ENCODE results near the gene FCGR3A. TPM values are rescaled to one million over a fixed set of nuclear protein-coding genes. Genes with fewer than 3 reads are reported as not detected.
"Not testable (repeated sequence)": the region's sequence is repeated elsewhere in the genome, so short reads cannot be mapped to it uniquely, and the experiment has no call there.

FCGR3A gene
- total RNA-seq, 4 donors from 2014 or later, result 3.7 to 23.5 (median 10.8) TPM

DNA sequence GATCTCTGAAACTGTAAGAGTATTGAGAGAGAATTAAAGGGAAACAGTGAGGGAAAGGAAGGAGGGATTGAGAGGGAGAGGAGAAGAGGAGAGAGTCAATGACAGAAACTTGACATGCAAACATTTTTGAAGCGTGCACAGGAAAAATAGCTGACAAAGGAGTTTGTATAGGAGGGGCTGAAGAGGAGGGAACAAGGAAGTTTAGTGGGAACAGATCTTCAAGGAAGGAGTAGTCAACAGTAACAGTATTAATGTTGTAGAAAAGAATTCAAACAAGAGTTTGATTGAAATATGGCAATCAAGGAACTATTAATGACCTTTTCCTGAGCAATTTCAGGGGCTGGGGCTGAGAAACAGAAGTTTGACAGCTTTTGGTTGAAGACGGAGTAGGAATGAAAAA lies 4.0 kb upstream of the FCGR3A start:
- ATAC-seq, H3K27ac ChIP-seq, H3K4me3 ChIP-seq, H3K4me1 ChIP-seq, H3K9me3 ChIP-seq, H3K36me3 ChIP-seq: not testable (repeated sequence)
- peaks cover 12% of the 10 kb centered on the region for H3K27me3 ChIP-seq
- WGBS, 2 donors (ENCODE audit: low coverage in 1 of 2), result 56 to 86% methylated on average over 1 to 2 of the region's 2 CpGs

DNA sequence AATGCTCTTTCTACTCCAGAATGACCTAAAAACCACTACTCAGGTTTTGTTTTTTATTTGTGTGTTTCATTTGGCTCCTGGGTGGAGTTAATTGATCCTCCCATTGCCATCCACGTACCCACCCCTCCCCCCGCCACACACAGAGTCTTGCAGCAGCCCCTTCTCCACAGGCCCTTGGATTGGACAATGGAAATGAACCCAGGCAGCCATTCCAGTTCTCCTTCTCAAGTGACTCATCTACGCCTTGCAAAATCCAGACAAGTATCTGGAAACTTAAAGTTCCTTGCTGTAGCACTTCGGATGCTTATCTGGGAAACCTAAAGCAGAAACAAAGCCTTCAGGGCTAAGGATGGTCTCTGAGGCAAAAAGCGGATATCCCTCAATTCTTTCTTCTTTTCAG lies 1.3 kb upstream of the FCGR3A start:
- not testable (repeated sequence) for H3K4me3 ChIP-seq, H3K27ac ChIP-seq, H3K4me1 ChIP-seq, H3K27me3 ChIP-seq, H3K36me3 ChIP-seq, ATAC-seq, H3K9me3 ChIP-seq
- 100% methylated on average over 1 of the region's 5 CpGs; no CpG with 5 or more reads in 1 of the 2 donors for WGBS, 2 donors (ENCODE audit: low coverage in 1 of 2)

DNA sequence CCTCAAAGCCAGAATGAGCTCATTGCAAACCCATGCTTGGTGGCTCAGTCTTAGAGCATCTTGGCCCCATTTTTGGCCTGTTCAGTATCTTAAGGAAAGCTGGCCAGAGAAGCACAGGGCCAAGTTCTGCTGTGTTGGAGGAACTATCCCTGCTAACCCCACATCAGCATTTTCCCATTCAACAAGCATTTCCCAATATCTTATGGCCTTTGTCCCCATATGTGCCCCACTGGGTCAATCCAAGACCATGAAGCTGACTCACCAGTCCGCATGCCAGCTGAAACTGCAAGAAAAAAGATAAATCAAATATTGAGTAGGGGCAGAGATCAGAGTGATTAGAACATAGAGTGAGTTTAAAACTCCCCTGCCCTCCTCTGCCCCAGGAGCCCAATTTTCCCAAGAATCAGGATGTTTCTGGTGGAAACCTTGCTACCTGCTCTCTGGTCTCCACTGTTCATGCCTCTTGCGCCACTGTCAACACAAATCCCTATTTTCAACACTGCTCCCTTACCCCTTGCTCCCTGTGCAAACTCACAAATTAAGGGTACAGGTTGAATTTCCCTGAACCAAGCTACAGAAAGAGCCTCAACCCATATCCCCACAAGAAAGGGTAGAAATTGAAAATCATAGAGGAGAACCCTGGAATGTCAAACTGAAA lies 740 bp downstream of the FCGR3A start:
- H3K27me3 ChIP-seq, H3K27ac ChIP-seq, H3K9me3 ChIP-seq, H3K4me1 ChIP-seq, H3K36me3 ChIP-seq, H3K4me3 ChIP-seq: not testable (repeated sequence)
- WGBS, 2 donors (ENCODE audit: low coverage in 1 of 2), result no CpG with 5 or more reads among the region's 2 CpGs
- ATAC-seq, result peak; percentile 53

DNA sequence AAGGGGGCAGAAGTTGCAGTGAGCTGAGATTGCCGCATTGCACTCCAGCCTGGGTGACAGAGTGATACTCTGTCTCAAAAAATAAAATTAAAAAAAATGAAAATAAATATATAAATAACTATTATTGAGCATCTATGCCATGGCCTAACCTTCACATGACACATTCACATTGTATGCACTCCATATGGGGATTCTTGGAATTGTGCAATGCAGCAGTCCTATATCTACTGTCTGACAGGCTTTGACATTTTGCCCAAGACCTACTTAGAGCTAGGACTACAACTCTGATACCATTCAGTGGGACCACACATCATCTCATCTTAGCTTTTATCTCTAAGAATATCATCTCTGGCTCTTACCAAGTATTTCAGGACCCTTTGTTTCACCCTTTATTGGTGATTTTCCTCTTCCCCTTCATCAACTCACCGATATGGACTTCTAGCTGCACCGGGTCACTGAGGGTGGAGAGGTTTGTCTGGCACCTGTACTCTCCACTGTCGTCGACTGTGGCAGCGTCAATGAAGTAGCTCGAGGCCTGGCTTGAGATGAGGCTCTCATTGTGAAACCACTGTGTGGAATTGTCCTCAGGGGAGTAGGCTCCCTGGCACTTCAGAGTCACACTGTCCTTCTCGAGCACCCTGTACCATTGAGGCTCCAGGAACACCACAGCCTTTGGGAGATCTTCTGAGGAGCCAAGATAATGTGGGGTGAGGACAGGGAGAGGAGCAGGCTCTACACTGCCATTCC lies 1.4 kb downstream of the FCGR3A start:
- H3K4me1 ChIP-seq, H3K36me3 ChIP-seq, H3K27ac ChIP-seq, H3K4me3 ChIP-seq, ATAC-seq, H3K9me3 ChIP-seq, H3K27me3 ChIP-seq: not testable (repeated sequence)
- WGBS, 2 donors (ENCODE audit: low coverage in 1 of 2), result 100% methylated on average over 1 of the region's 8 CpGs

DNA sequence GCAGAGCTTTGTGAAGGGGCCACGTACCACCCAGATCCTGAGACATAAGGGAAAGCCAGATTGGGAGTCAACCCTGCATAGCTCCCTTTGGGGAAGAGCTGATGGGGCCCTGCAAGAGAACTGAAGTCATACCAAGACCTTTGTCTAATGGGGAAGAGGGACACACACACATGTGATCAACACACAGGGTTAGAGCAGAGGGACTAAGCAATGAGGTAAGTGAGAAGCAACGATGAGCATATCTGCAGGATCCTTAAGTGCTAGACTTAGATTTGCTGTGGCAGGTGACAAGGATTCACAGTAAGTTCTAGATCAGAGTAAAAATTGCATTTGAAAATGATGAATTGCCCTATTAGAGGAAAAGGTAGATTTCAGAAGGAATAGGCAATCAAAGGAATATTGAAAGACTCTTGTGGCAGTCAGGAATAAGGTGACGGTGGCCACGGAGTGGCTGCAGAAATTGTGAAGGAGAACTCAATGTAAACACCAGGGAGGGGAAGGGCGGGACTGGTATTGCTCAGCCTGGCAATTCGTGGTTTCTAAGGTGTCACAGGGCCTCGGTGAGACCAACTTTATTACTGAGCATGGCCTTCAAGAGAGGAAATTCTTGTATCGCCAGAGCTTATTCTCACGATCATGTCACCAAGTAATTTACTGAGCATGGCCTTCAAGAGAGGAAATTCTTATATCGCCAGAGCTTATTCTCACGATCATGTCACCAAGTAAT lies 4.5 kb downstream of the FCGR3A start:
- not testable (repeated sequence) for ATAC-seq, H3K36me3 ChIP-seq, H3K27me3 ChIP-seq, H3K9me3 ChIP-seq, H3K4me3 ChIP-seq, H3K27ac ChIP-seq, H3K4me1 ChIP-seq
- 64 to 85% methylated on average over 7 to 9 of the region's 11 CpGs for WGBS, 2 donors (ENCODE audit: low coverage in 1 of 2)

DNA sequence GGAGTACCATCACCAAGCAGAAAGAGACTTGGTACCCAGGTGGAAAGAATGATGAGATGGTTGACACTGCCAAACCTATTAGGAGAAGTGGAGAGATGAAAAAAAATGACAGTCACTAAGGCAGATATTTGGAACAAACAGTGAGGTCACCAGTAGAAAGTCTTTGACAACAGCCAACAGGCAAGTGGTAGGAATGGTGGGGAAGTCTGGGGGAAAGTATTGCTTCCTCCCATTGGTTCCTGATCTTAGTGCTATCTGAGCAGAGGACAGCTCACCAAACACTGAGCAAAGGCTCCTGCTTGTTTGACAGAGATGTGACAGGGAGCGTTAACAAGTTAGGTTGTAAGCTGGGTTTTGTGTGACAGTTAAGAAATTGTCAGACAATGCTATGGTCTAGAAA lies 6.5 kb downstream of the FCGR3A start:
- 78% methylated on average over 1 of the region's 1 CpG; no CpG with 5 or more reads in 1 of the 2 donors for WGBS, 2 donors (ENCODE audit: low coverage in 1 of 2)
- ATAC-seq, H3K27me3 ChIP-seq, H3K27ac ChIP-seq, H3K9me3 ChIP-seq, H3K36me3 ChIP-seq, H3K4me3 ChIP-seq: not testable (repeated sequence)
- peaks cover 0 to 14% (median 0%) of the 10 kb centered on the region in 3 donors for H3K4me1 ChIP-seq

DNA sequence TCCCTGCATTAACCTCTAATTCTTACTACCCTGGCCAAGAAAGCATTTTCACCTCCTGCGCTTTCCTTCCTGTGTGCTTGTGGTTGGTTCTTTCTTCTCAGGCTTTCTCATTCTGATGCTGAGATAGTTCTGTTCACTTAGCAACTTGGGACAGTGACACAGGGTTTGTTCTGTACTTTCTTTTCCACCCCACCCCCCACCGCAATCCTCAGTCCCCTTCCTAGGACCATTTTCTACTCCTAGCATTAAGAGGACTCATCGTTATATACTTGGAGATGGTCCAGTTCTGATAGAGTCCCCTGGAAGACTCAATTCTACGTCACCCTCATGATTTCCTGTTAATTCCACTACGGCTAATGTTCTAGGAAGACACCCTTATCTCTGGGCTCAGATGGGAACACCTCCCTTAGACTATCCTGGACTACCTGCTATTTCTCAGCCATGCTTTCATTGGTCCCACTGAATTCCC lies 7.5 kb downstream of the FCGR3A start:
- not testable (repeated sequence) for ATAC-seq, H3K27ac ChIP-seq, H3K36me3 ChIP-seq, H3K27me3 ChIP-seq, H3K9me3 ChIP-seq, H3K4me3 ChIP-seq
- peaks cover 0 to 14% (median 0%) of the 10 kb centered on the region in 3 donors for H3K4me1 ChIP-seq
- 53 to 72% methylated on average over 2 to 4 of the region's 5 CpGs for WGBS, 2 donors (ENCODE audit: low coverage in 1 of 2)

DNA sequence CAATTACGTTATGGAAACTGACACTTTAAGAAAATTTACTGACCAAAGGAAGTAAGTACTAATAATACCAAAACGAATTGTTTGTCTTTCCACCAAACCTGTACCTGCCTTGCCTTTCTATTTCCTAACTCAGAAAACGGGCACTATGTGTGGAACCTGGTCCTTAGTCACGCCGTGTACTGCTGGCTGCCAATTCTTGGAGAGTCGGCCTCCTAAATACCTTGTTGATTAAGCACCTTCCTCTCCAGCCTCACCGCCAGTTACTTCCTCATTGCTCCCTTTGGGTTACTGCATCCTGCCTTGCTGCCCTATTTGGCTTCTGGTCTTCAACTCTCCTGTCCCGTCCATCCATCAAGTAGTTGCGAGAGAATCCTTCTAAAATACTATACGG lies 9.1 kb downstream of the FCGR3A start:
- H3K9me3 ChIP-seq, H3K36me3 ChIP-seq, H3K27me3 ChIP-seq: not testable (repeated sequence)
- H3K4me1 ChIP-seq, result peaks cover 0 to 14% (median 0%) of the 10 kb centered on the region in 3 donors
- peak overlapping the region in 3 of 4 donors; percentile 48 to 65 (median 64) for H3K27ac ChIP-seq
- peak overlapping the region in 1 of 2 donors; percentile 52 for H3K4me3 ChIP-seq
- WGBS, 2 donors (ENCODE audit: low coverage in 1 of 2), result 36 to 47% methylated on average over 4 to 10 of the region's 10 CpGs
- ATAC-seq, result peak; percentile 19

DNA sequence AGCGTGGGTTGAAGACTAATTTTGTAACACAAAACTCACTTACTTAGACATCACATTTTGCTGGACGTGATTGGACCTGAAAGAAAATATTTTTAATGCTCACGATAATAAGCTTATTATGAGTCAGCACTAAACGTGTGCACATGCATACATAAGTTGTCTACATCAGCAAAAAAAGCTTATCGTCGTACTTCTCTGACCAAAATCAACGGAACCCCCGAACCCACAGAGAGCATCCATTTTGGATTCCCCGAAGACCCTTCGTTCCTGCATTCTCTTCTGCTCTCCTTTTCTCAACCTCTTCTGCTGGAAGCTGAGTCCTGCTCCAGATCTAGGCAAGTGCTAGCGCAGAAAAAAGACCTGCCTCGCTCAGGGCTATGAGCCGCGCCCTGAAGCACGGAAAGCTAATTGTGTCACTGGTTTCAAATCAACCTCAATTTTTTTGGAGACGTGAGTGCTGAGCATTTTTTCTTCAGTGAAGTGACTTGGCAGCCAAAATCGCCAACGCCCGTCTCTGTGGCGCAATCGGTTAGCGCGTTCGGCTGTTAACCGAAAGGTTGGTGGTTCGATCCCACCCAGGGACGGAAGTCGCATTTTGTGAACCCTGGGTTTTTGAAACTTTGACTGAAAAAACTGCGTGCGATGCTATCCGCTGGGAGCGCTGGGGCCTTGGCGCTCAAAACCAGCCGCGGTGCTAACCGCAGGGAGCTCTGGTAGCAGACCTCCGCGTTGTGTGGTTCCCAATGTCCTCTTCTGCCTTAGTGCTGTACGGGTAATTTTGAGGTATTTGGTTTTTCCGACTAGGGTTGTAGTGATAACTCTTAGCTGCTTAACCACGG lies 9.7 kb downstream of the FCGR3A start:
- peak; percentile 34 for TF ChIP-seq POLR2AphosphoS5 (IDR thresholded peaks at IDR 0.05)
- WGBS, 2 donors (ENCODE audit: low coverage in 1 of 2), result 5 to 6% methylated on average over 11 to 33 of the region's 41 CpGs

DNA sequence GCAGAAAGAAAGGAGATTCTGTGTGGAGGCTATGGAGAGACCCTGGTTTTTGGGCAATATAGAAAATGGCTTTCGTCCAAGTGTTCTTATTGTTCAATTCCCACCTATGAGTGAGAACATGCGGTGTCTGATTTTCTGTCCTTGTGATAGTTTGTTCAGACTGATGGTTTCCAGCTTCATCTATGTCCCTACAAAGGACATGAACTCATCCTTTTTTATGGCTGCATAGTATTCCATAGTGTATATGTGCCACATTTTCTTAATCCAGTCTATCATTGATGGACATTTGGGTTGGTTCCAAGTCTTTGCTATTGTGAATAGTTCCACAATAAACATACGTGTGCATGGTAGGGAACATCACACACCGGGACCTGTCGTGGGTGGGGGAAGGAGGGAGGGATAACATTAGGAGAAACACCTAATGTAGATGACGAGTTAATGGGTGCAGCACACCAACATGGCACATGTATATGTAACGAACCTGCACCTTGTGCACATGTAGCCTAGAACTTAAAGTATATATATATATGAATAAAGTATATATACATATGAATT lies 10.6 kb downstream of the FCGR3A start:
- H3K4me3 ChIP-seq, H3K27ac ChIP-seq, H3K36me3 ChIP-seq, H3K27me3 ChIP-seq, ATAC-seq, H3K9me3 ChIP-seq: not testable (repeated sequence)
- WGBS, 2 donors (ENCODE audit: low coverage in 1 of 2), result 82 to 92% methylated on average over 6 to 7 of the region's 7 CpGs
- peaks cover 0 to 14% (median 0%) of the 10 kb centered on the region in 3 donors for H3K4me1 ChIP-seq

More for the DNA sequence above, 9.7 kb downstream of the FCGR3A start:
- not testable (repeated sequence) for H3K9me3 ChIP-seq, H3K36me3 ChIP-seq, H3K27me3 ChIP-seq
- Histone ChIP-seq H3K27ac (peak overlapping the region in 3 of 4 donors; percentile 48 to 65 (median 64)), H3K4me3 (peak overlapping the region; percentile 41 to 52), H3K4me1 (peaks cover 0 to 14% (median 0%) of the 10 kb centered on the region in 3 donors)
- peak; percentile 79 for ATAC-seq

DNA sequence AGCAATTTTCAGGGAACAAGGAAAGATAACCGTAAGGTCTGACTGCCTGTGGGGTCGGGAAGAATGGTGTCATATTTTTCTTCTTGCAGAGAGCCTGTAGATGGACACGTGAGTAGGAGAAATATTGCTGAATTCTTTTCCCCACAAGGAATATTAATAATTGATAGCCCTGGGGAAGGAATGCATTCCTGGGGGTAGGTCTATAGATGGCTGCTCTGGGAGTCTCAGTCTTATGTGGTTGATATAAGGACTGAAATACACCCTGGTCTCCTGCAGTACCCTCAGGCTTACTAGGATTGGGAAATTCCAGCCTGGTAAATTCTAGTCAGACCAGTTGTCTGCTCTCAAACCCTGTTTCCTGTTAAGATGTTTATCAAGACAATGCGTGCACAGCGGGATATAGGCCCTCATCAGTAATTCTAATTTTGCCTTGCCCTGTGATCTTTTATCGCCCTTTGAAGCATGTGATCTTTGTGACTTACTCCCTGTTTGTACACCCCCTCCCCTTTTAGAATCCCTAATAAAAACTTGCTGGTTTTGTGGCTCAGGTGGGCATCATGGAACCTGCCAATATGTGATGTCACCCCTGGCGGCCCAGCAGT lies 12.4 kb downstream of the FCGR3A start:
- H3K9me3 ChIP-seq, ATAC-seq, H3K27ac ChIP-seq, H3K4me3 ChIP-seq, H3K36me3 ChIP-seq, H3K27me3 ChIP-seq: not testable (repeated sequence)
- H3K4me1 ChIP-seq, result peaks cover 0 to 18% (median 0%) of the 10 kb centered on the region in 3 donors
- 77 to 92% methylated on average over 4 to 6 of the region's 7 CpGs for WGBS, 2 donors (ENCODE audit: low coverage in 1 of 2)

Measured in gastroesophageal sphincter (tissue), 4 donors.